ENCODE results near the gene ADAM29. TPM values are rescaled to one million over a fixed set of nuclear protein-coding genes. Genes with fewer than 3 reads are reported as not detected.

Gene ADAM29
- total and polyA plus RNA-seq, 4 donors = 1.4 to 5.8 (median 4.2) TPM

GRCh38 chr4:174910271-174910670 lies 7.9 kb upstream of the ADAM29 start:
- Histone ChIP-seq H3K9me3 (ENCODE audit: control insufficient read depth, insufficient read depth, low read length) (no peaks in the 10 kb centered on the region), H3K27ac (ENCODE audit: low read depth, low read length) (no peak overlapping the region), H3K4me1 (ENCODE audit: control insufficient read depth, insufficient read depth, low read length) (no peaks in the 10 kb centered on the region), H3K36me3 (ENCODE audit: control insufficient read depth, insufficient read depth, low read length) (no peaks in the 10 kb centered on the region), H3K4me3 (ENCODE audit: low read depth, low read length) (no peak overlapping the region), H3K27me3 (ENCODE audit: control insufficient read depth, insufficient read depth, low read length) (no peaks in the 10 kb centered on the region)
- WGBS (ENCODE audit: insufficient coverage) = no CpG with 5 or more reads among the region's 1 CpG
- DNase-seq (ENCODE audit: low read depth in 4 of 6, low spot score in 6 of 6) = no peak

GRCh38 chr4:174912919-174913543 lies 5.1 kb upstream of the ADAM29 start:
- no peak for DNase-seq (ENCODE audit: low read depth in 4 of 6, low spot score in 6 of 6)
- Histone ChIP-seq H3K27me3 (ENCODE audit: control insufficient read depth, insufficient read depth, low read length) (no peaks in the 10 kb centered on the region), H3K4me3 (ENCODE audit: low read depth, low read length) (no peak overlapping the region), H3K27ac (ENCODE audit: low read depth, low read length) (no peak overlapping the region), H3K9me3 (ENCODE audit: control insufficient read depth, insufficient read depth, low read length) (no peaks in the 10 kb centered on the region), H3K36me3 (ENCODE audit: control insufficient read depth, insufficient read depth, low read length) (no peaks in the 10 kb centered on the region), H3K4me1 (ENCODE audit: control insufficient read depth, insufficient read depth, low read length) (no peaks in the 10 kb centered on the region)
- WGBS (ENCODE audit: insufficient coverage) = no CpG with 5 or more reads among the region's 3 CpGs

- WGBS (ENCODE audit: insufficient coverage) = 100% methylated on average over 1 of the region's 2 CpGs
- no peak for DNase-seq (ENCODE audit: low read depth in 4 of 6, low spot score in 6 of 6)
- H3K27ac ChIP-seq (ENCODE audit: low read depth, low read length) = no peak overlapping the region
- no peaks in the 10 kb centered on the region for H3K4me1 ChIP-seq (ENCODE audit: control insufficient read depth, insufficient read depth, low read length)
- H3K27me3 ChIP-seq (ENCODE audit: control insufficient read depth, insufficient read depth, low read length) = no peaks in the 10 kb centered on the region
- H3K9me3 ChIP-seq (ENCODE audit: control insufficient read depth, insufficient read depth, low read length) = no peaks in the 10 kb centered on the region
- H3K4me3 ChIP-seq (ENCODE audit: low read depth, low read length) = no peak overlapping the region
- H3K36me3 ChIP-seq (ENCODE audit: control insufficient read depth, insufficient read depth, low read length) = no peaks in the 10 kb centered on the region
Observed at GRCh38 chr4:174919886-174920423, 1.8 kb downstream of the ADAM29 start.

GRCh38 chr4:174926958-174927357 lies 8.8 kb downstream of the ADAM29 start:
- WGBS (ENCODE audit: insufficient coverage) = no CpG with 5 or more reads among the region's 3 CpGs
- Histone ChIP-seq H3K4me1 (ENCODE audit: control insufficient read depth, insufficient read depth, low read length) (no peaks in the 10 kb centered on the region), H3K27ac (ENCODE audit: low read depth, low read length) (no peak overlapping the region), H3K4me3 (ENCODE audit: low read depth, low read length) (no peak overlapping the region), H3K9me3 (ENCODE audit: control insufficient read depth, insufficient read depth, low read length) (no peaks in the 10 kb centered on the region), H3K36me3 (ENCODE audit: control insufficient read depth, insufficient read depth, low read length) (no peaks in the 10 kb centered on the region), H3K27me3 (ENCODE audit: control insufficient read depth, insufficient read depth, low read length) (no peaks in the 10 kb centered on the region)
- DNase-seq (ENCODE audit: low read depth in 4 of 6, low spot score in 6 of 6) = no peak

- DNase-seq (ENCODE audit: low read depth in 4 of 6, low spot score in 6 of 6) = no peak
- no peaks in the 10 kb centered on the region for H3K4me1 ChIP-seq (ENCODE audit: control insufficient read depth, insufficient read depth, low read length)
- H3K27ac ChIP-seq (ENCODE audit: low read depth, low read length) = no peak overlapping the region
- no peak overlapping the region for H3K4me3 ChIP-seq (ENCODE audit: low read depth, low read length)
- no peaks in the 10 kb centered on the region for H3K9me3 ChIP-seq (ENCODE audit: control insufficient read depth, insufficient read depth, low read length)
- WGBS (ENCODE audit: insufficient coverage) = 80% methylated on average over 3 of the region's 6 CpGs
- no peaks in the 10 kb centered on the region for H3K27me3 ChIP-seq (ENCODE audit: control insufficient read depth, insufficient read depth, low read length)
- no peaks in the 10 kb centered on the region for H3K36me3 ChIP-seq (ENCODE audit: control insufficient read depth, insufficient read depth, low read length)
Observed at GRCh38 chr4:174928174-174928573, 10.0 kb downstream of the ADAM29 start.

- Histone ChIP-seq H3K9me3 (ENCODE audit: control insufficient read depth, insufficient read depth, low read length) (no peaks in the 10 kb centered on the region), H3K4me3 (ENCODE audit: low read depth, low read length) (no peak overlapping the region), H3K27ac (ENCODE audit: low read depth, low read length) (no peak overlapping the region), H3K4me1 (ENCODE audit: control insufficient read depth, insufficient read depth, low read length) (no peaks in the 10 kb centered on the region), H3K27me3 (ENCODE audit: control insufficient read depth, insufficient read depth, low read length) (no peaks in the 10 kb centered on the region), H3K36me3 (ENCODE audit: control insufficient read depth, insufficient read depth, low read length) (no peaks in the 10 kb centered on the region)
- 93% methylated on average over 3 of the region's 4 CpGs for WGBS (ENCODE audit: insufficient coverage)
- DNase-seq (ENCODE audit: low read depth in 4 of 6, low spot score in 6 of 6) = no peak
Observed at GRCh38 chr4:174928575-174929253, 10.6 kb downstream of the ADAM29 start.

- H3K27me3 ChIP-seq (ENCODE audit: control insufficient read depth, insufficient read depth, low read length) = no peaks in the 10 kb centered on the region
- H3K9me3 ChIP-seq (ENCODE audit: control insufficient read depth, insufficient read depth, low read length) = no peaks in the 10 kb centered on the region
- no peak overlapping the region for H3K27ac ChIP-seq (ENCODE audit: low read depth, low read length)
- H3K4me3 ChIP-seq (ENCODE audit: low read depth, low read length) = no peak overlapping the region
- no peaks in the 10 kb centered on the region for H3K36me3 ChIP-seq (ENCODE audit: control insufficient read depth, insufficient read depth, low read length)
- DNase-seq (ENCODE audit: low read depth in 4 of 6, low spot score in 6 of 6) = no peak
- no peaks in the 10 kb centered on the region for H3K4me1 ChIP-seq (ENCODE audit: control insufficient read depth, insufficient read depth, low read length)
- WGBS (ENCODE audit: insufficient coverage) = no CpG with 5 or more reads among the region's 6 CpGs
Observed at GRCh38 chr4:174929346-174929745, 11.2 kb downstream of the ADAM29 start.

- Histone ChIP-seq H3K27ac (ENCODE audit: low read depth, low read length) (no peak overlapping the region), H3K27me3 (ENCODE audit: control insufficient read depth, insufficient read depth, low read length) (no peaks in the 10 kb centered on the region), H3K4me3 (ENCODE audit: low read depth, low read length) (no peak overlapping the region), H3K9me3 (ENCODE audit: control insufficient read depth, insufficient read depth, low read length) (no peaks in the 10 kb centered on the region), H3K4me1 (ENCODE audit: control insufficient read depth, insufficient read depth, low read length) (no peaks in the 10 kb centered on the region), H3K36me3 (ENCODE audit: control insufficient read depth, insufficient read depth, low read length) (no peaks in the 10 kb centered on the region)
- peak in 1 of 6 donors; percentile 1 for DNase-seq (ENCODE audit: low read depth in 4 of 6, low spot score in 6 of 6)
- 72% methylated on average over 4 of the region's 5 CpGs for WGBS (ENCODE audit: insufficient coverage)
Observed at GRCh38 chr4:174930895-174931294, 12.7 kb downstream of the ADAM29 start.

- DNase-seq (ENCODE audit: low read depth in 4 of 6, low spot score in 6 of 6) = no peak
- Histone ChIP-seq H3K4me1 (ENCODE audit: control insufficient read depth, insufficient read depth, low read length) (no peaks in the 10 kb centered on the region), H3K36me3 (ENCODE audit: control insufficient read depth, insufficient read depth, low read length) (no peaks in the 10 kb centered on the region), H3K27me3 (ENCODE audit: control insufficient read depth, insufficient read depth, low read length) (no peaks in the 10 kb centered on the region), H3K4me3 (ENCODE audit: low read depth, low read length) (no peak overlapping the region), H3K27ac (ENCODE audit: low read depth, low read length) (no peak overlapping the region), H3K9me3 (ENCODE audit: control insufficient read depth, insufficient read depth, low read length) (no peaks in the 10 kb centered on the region)
- no CpG with 5 or more reads among the region's 1 CpG for WGBS (ENCODE audit: insufficient coverage)
Observed at GRCh38 chr4:174933083-174933482, 14.9 kb downstream of the ADAM29 start.

- Histone ChIP-seq H3K4me1 (ENCODE audit: control insufficient read depth, insufficient read depth, low read length) (no peaks in the 10 kb centered on the region), H3K4me3 (ENCODE audit: low read depth, low read length) (no peak overlapping the region), H3K27ac (ENCODE audit: low read depth, low read length) (no peak overlapping the region), H3K36me3 (ENCODE audit: control insufficient read depth, insufficient read depth, low read length) (no peaks in the 10 kb centered on the region), H3K9me3 (ENCODE audit: control insufficient read depth, insufficient read depth, low read length) (no peaks in the 10 kb centered on the region), H3K27me3 (ENCODE audit: control insufficient read depth, insufficient read depth, low read length) (no peaks in the 10 kb centered on the region)
- no peak for DNase-seq (ENCODE audit: low read depth in 4 of 6, low spot score in 6 of 6)
- no CpG with 5 or more reads among the region's 4 CpGs for WGBS (ENCODE audit: insufficient coverage)
Observed at GRCh38 chr4:174934360-174934759, 16.2 kb downstream of the ADAM29 start.

All from spinal cord (tissue), 10 donors.